Naive thymus-derived CD4-positive, alpha-beta T cell (primary cell): ENCODE data around the gene BARX2. TPM values are rescaled to one million over a fixed set of nuclear protein-coding genes. Genes with fewer than 3 reads are reported as not detected.

Experiments
- ATAC-seq: fragments of 150-1000 bp; cut with Tn5 transposase; 2 replicates; pipeline ENCODE4 v1.10.0; 2021; ENCODE audit warnings: mild to moderate bottlenecking, moderate library complexity
- CTCF ChIA-PET: fragments of 350-600 bp; sonication (Branson Sonifier 250); formaldehyde crosslinking; loops from one replicate; lab custom pipeline; 2021; ENCODE audit warnings: antibody characterized with exemption; lab: Charles Lee
- POLR2A ChIA-PET: fragments of 350-600 bp; sonication (Branson Sonifier 250); formaldehyde crosslinking; loops from one replicate; lab custom pipeline; 2021; ENCODE audit warnings: antibody characterized with exemption, inconsistent platforms; lab: Charles Lee
- DNase-seq, 9 donors: peaks; one replicate each; pipeline versions ENCODE4 v3.0.0 to v3.0.0-alpha.2; 2020 to 2022; ENCODE audit warnings: mixed read lengths in 1 of 9
- H3K27ac ChIP-seq: one replicate; pipeline ENCODE4 v1.7.0; 2013; ENCODE audit warnings: mild to moderate bottlenecking, low read depth, low read length, moderate library complexity
- H3K27me3 ChIP-seq, 2 donors: one replicate each; pipeline ENCODE4 v1.7.0; 2013; ENCODE audit warnings: low read length in 2 of 2, mild to moderate bottlenecking in 2 of 2, moderate library complexity in 2 of 2; ENCODE audit not compliant: control insufficient read depth in 2 of 2, insufficient read depth in 2 of 2
- H3K36me3 ChIP-seq, 3 experiments: 1 replicate in 2 of 3; 2 replicates in 1 of 3; pipeline ENCODE4 v1.7.0; 2013; ENCODE audit warnings: low read length in 3 of 3, mild to moderate bottlenecking in 3 of 3, moderate library complexity in 1 of 3; ENCODE audit not compliant: insufficient read depth in 3 of 3, control insufficient read depth in 2 of 3
- H3K4me1 ChIP-seq, 2 donors: one replicate each; pipeline ENCODE4 v1.7.0; 2013; ENCODE audit warnings: low read length in 2 of 2, mild to moderate bottlenecking in 2 of 2, moderate library complexity in 1 of 2; ENCODE audit not compliant: control insufficient read depth in 2 of 2, insufficient read depth in 2 of 2
- H3K4me3 ChIP-seq: 2 replicates; pipeline ENCODE4 v1.7.0; 2013; ENCODE audit warnings: mild to moderate bottlenecking, low read length
- H3K9me3 ChIP-seq, 3 experiments: 1 replicate in 2 of 3; 2 replicates in 1 of 3; pipeline ENCODE4 v1.7.0; 2013; ENCODE audit warnings: low read length in 3 of 3; ENCODE audit not compliant: control insufficient read depth in 2 of 3
- H3K27ac Mint-ChIP-seq, 9 donors: one replicate each; pipeline ENCODE4 v1.8.0; 2020 to 2022; ENCODE audit warnings: mixed read lengths in 9 of 9, mild to moderate bottlenecking in 8 of 9, moderate library complexity in 5 of 9, inconsistent platforms in 2 of 9
- H3K27me3 Mint-ChIP-seq, 5 donors: one replicate each; pipeline ENCODE4 v1.8.0; 2021 to 2022; ENCODE audit warnings: mixed read lengths in 5 of 5, mild to moderate bottlenecking in 1 of 5
- H3K36me3 Mint-ChIP-seq, 5 donors: one replicate each; pipeline ENCODE4 v1.8.0; 2020 to 2022; ENCODE audit warnings: mixed read lengths in 5 of 5, mild to moderate bottlenecking in 3 of 5, inconsistent platforms in 1 of 5
- H3K4me1 Mint-ChIP-seq, 7 donors: one replicate each; pipeline ENCODE4 v1.8.0; 2020 to 2022; ENCODE audit warnings: mixed read lengths in 7 of 7, mild to moderate bottlenecking in 3 of 7, inconsistent platforms in 1 of 7
- H3K4me3 Mint-ChIP-seq, 10 donors: one replicate each; pipeline ENCODE4 v1.8.0; 2020 to 2022; ENCODE audit warnings: mild to moderate bottlenecking in 10 of 10, mixed read lengths in 10 of 10, moderate library complexity in 6 of 10, inconsistent platforms in 2 of 10
- H3K9me3 Mint-ChIP-seq, 11 donors: one replicate each; pipeline ENCODE4 v1.8.0; 2020 to 2022; ENCODE audit warnings: mixed read lengths in 11 of 11, mild to moderate bottlenecking in 4 of 11, inconsistent platforms in 1 of 11, moderate library complexity in 1 of 11
- intact Hi-C, 2 donors: fragments of 100-400 bp; cut with micrococcal nuclease; formaldehyde crosslinking; loops; one replicate each; pipeline ENCODE4 v1.15.1; 2023
- polyA plus RNA-seq, 2 donors: library from polyadenylated mRNA; unstranded; fragments of 300-500 nt; fragmentation: Illumina TruSeq; gene quantifications; one replicate each; pipeline ENCODE4 v1.2.3, GENCODE V29; 2021
- total RNA-seq, 6 experiments: library from RNA in 5 of 6; stranded (reverse) in 5 of 6; gene quantifications; 1 replicate in 5 of 6; 2 replicates in 1 of 6; pipeline ENCODE4 v1.2.3 and lab custom pipeline; 2021 to 2026

BARX2 gene
- total and polyA plus RNA-seq, 7 experiments from 2014 or later, result 0.44 TPM; not detected in 6

DNA sequence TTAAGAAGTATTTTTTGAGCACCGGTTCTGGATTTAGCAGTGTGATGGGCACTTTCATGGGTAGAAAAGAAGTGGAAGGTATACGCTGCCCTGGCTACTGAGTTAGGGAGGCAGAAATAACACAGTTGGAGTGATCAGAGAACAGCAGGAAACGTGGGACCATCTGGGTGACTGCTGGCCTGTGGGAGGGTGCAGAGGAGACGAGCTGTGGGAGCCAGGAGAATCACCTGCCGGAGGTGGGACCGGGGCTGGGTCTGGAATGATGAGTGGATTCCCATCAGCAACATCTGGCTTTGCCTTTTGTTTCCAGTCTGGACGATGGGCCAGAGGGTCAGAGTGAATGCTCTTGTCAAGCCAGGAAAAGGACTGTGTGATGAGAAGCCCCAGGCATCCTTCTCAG is 66.5 kb downstream of the BARX2 start:
- H3K27me3 ChIP-seq, result no peaks in the 10 kb centered on the region
- H3K27ac Mint-ChIP-seq, result no peak overlapping the region
- H3K27ac ChIP-seq, result no peak overlapping the region
- no peaks in the 10 kb centered on the region for H3K9me3 ChIP-seq
- ChIA-PET POLR2A (no interaction called here), CTCF (no interaction called here)
- ATAC-seq (no peak), DNase-seq (no peak)
- peaks cover 0 to 13% (median 8%) of the 10 kb centered on the region in 7 donors for H3K4me1 Mint-ChIP-seq
- no peak overlapping the region for H3K4me3 Mint-ChIP-seq
- peaks cover 0 to 6% (median 0%) of the 10 kb centered on the region in 11 donors for H3K9me3 Mint-ChIP-seq
- intact Hi-C loops, result no loop called here
- H3K4me3 ChIP-seq, result no peak overlapping the region
- H3K27me3 Mint-ChIP-seq, result peaks cover 0 to 29% (median 0%) of the 10 kb centered on the region in 5 donors
- no peaks in the 10 kb centered on the region for H3K4me1 ChIP-seq
- H3K36me3 Mint-ChIP-seq, result no peaks in the 10 kb centered on the region
- no peaks in the 10 kb centered on the region for H3K36me3 ChIP-seq

- H3K36me3 Mint-ChIP-seq, result no peaks in the 10 kb centered on the region
- Histone ChIP-seq H3K4me1 (no peaks in the 10 kb centered on the region), H3K27ac (no peak overlapping the region), H3K9me3 (no peaks in the 10 kb centered on the region), H3K4me3 (no peak overlapping the region), H3K36me3 (no peaks in the 10 kb centered on the region), H3K27me3 (no peaks in the 10 kb centered on the region)
- peaks cover 0 to 19% (median 8%) of the 10 kb centered on the region in 7 donors for H3K4me1 Mint-ChIP-seq
- no peak overlapping the region for H3K27ac Mint-ChIP-seq
- ChIA-PET POLR2A (no interaction called here), CTCF (no interaction called here)
- ATAC-seq, result no peak
- H3K9me3 Mint-ChIP-seq, result peaks cover 0 to 14% (median 5%) of the 10 kb centered on the region in 11 donors
- intact Hi-C loops, result no loop called here
- H3K4me3 Mint-ChIP-seq, result peak overlapping the region in 1 of 10 donors; percentile 37
- DNase-seq, result no peak
- peaks cover 0 to 25% (median 0%) of the 10 kb centered on the region in 5 donors for H3K27me3 Mint-ChIP-seq
Measured at GRCh38 chr11:129443276-129443675, 67.6 kb downstream of the BARX2 start.

DNA sequence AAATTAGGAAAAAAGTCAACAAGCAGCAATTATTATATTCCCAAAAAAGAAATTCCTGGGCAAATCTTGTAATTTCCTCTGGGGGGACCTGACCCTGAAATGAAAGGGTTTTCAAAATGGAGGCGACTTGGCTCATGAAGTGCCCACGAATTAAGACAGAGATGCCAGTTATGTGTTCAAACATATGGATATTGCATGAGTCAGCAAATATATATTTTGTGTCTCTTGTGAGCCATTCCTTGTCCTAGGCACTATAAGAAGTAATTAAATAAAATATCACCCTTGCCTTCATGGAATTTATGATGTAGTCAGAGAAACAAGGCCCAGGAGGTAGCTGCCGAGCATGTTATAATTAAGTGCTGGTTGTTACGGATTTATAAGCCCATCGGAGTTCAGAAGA is 68.6 kb downstream of the BARX2 start:
- H3K27me3 Mint-ChIP-seq, result peaks cover 0 to 16% (median 0%) of the 10 kb centered on the region in 5 donors
- H3K27ac ChIP-seq, result no peak overlapping the region
- no peaks in the 10 kb centered on the region for H3K36me3 ChIP-seq
- ATAC-seq (no peak), DNase-seq (no peak)
- H3K4me3 Mint-ChIP-seq, result no peak overlapping the region
- no peaks in the 10 kb centered on the region for H3K27me3 ChIP-seq
- POLR2A ChIA-PET, result no interaction called here
- H3K36me3 Mint-ChIP-seq, result no peaks in the 10 kb centered on the region
- intact Hi-C loops, result no loop called here
- no peak overlapping the region for H3K27ac Mint-ChIP-seq
- peaks cover 0 to 22% (median 6%) of the 10 kb centered on the region in 11 donors for H3K9me3 Mint-ChIP-seq
- no peaks in the 10 kb centered on the region for H3K4me1 ChIP-seq
- no peaks in the 10 kb centered on the region for H3K9me3 ChIP-seq
- H3K4me1 Mint-ChIP-seq, result peaks cover 0 to 16% (median 8%) of the 10 kb centered on the region in 7 donors
- H3K4me3 ChIP-seq, result no peak overlapping the region
- CTCF ChIA-PET, result interaction anchor here (1.0 kb wide), 1 partner anchor 11 kb away, joined by 6 read pairs; no protein-coding TSS in a partner anchor

- H3K27me3 Mint-ChIP-seq, result peaks cover 0 to 16% (median 3%) of the 10 kb centered on the region in 5 donors
- H3K36me3 Mint-ChIP-seq, result no peaks in the 10 kb centered on the region
- H3K9me3 Mint-ChIP-seq, result peaks cover 0 to 22% (median 6%) of the 10 kb centered on the region in 11 donors
- H3K27ac Mint-ChIP-seq, result no peak overlapping the region
- Histone ChIP-seq H3K27me3 (no peaks in the 10 kb centered on the region), H3K4me1 (no peaks in the 10 kb centered on the region), H3K4me3 (no peak overlapping the region), H3K36me3 (no peaks in the 10 kb centered on the region), H3K9me3 (no peaks in the 10 kb centered on the region), H3K27ac (no peak overlapping the region)
- no peak for DNase-seq
- CTCF ChIA-PET, result no interaction called here
- no peak for ATAC-seq
- intact Hi-C loops, result no loop called here
- POLR2A ChIA-PET, result no interaction called here
- H3K4me3 Mint-ChIP-seq, result no peak overlapping the region
- H3K4me1 Mint-ChIP-seq, result peaks cover 0 to 16% (median 8%) of the 10 kb centered on the region in 7 donors
Measured at GRCh38 chr11:129445226-129445625, 69.6 kb downstream of the BARX2 start.

DNA sequence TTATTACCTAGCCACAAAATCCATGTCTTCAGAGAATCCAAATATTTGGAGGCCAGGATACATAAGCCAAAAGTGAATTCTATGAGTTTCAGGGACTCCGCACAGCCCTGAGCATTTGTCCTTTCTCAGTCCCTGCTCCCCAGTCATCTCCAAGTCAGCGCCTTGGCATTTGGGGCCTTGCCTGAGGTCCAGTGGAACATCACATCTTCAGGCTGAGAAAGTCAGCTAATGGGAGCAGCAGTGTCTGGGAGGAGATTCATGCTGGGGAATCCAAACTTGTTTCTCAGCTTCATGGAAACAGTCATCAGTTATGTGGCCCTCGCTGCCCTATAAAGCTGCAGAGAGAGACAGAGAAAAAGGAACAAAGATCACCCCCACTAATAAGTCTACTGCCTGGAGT is 70.9 kb downstream of the BARX2 start:
- peaks cover 0 to 22% (median 4%) of the 10 kb centered on the region in 11 donors for H3K9me3 Mint-ChIP-seq
- H3K4me3 Mint-ChIP-seq, result no peak overlapping the region
- no peak for DNase-seq
- H3K4me1 Mint-ChIP-seq, result peaks cover 0 to 16% (median 8%) of the 10 kb centered on the region in 7 donors
- ChIA-PET CTCF (no interaction called here), POLR2A (no interaction called here)
- ATAC-seq, result no peak
- Histone ChIP-seq H3K4me3 (no peak overlapping the region), H3K27me3 (no peaks in the 10 kb centered on the region), H3K27ac (no peak overlapping the region), H3K36me3 (no peaks in the 10 kb centered on the region), H3K4me1 (no peaks in the 10 kb centered on the region), H3K9me3 (no peaks in the 10 kb centered on the region)
- peaks cover 0 to 15% (median 3%) of the 10 kb centered on the region in 5 donors for H3K27me3 Mint-ChIP-seq
- no peaks in the 10 kb centered on the region for H3K36me3 Mint-ChIP-seq
- intact Hi-C loops, result no loop called here
- no peak overlapping the region for H3K27ac Mint-ChIP-seq

- Histone ChIP-seq H3K36me3 (no peaks in the 10 kb centered on the region), H3K9me3 (no peaks in the 10 kb centered on the region), H3K27me3 (no peaks in the 10 kb centered on the region), H3K4me3 (no peak overlapping the region), H3K27ac (no peak overlapping the region), H3K4me1 (no peaks in the 10 kb centered on the region)
- peaks cover 0 to 22% (median 3%) of the 10 kb centered on the region in 11 donors for H3K9me3 Mint-ChIP-seq
- peaks cover 0 to 14% (median 5%) of the 10 kb centered on the region in 7 donors for H3K4me1 Mint-ChIP-seq
- intact Hi-C loops, result no loop called here
- H3K27me3 Mint-ChIP-seq, result peaks cover 0 to 14% (median 3%) of the 10 kb centered on the region in 5 donors
- CTCF ChIA-PET, result no interaction called here
- DNase-seq, result no peak
- no peaks in the 10 kb centered on the region for H3K36me3 Mint-ChIP-seq
- POLR2A ChIA-PET, result no interaction called here
- H3K4me3 Mint-ChIP-seq, result no peak overlapping the region
- no peak for ATAC-seq
- peak overlapping the region in 1 of 9 donors; percentile 15 for H3K27ac Mint-ChIP-seq
Measured at GRCh38 chr11:129447654-129448239, 72.1 kb downstream of the BARX2 start.

GRCh38 chr11:129451524-129451923 is 75.9 kb downstream of the BARX2 start:
- Mint-ChIP-seq H3K27me3 (peaks cover 0 to 14% (median 11%) of the 10 kb centered on the region in 5 donors), H3K9me3 (peaks cover 0 to 22% (median 4%) of the 10 kb centered on the region in 11 donors), H3K4me1 (peaks cover 0 to 7% (median 0%) of the 10 kb centered on the region in 7 donors), H3K36me3 (no peaks in the 10 kb centered on the region), H3K4me3 (no peak overlapping the region), H3K27ac (no peak overlapping the region)
- H3K27ac ChIP-seq, result no peak overlapping the region
- H3K4me3 ChIP-seq, result no peak overlapping the region
- no peaks in the 10 kb centered on the region for H3K9me3 ChIP-seq
- intact Hi-C loops, result no loop called here
- DNase-seq (no peak), ATAC-seq (no peak)
- no peaks in the 10 kb centered on the region for H3K27me3 ChIP-seq
- no peaks in the 10 kb centered on the region for H3K36me3 ChIP-seq
- ChIA-PET POLR2A (no interaction called here), CTCF (no interaction called here)
- no peaks in the 10 kb centered on the region for H3K4me1 ChIP-seq
